Lower leg skin (tissue), 3 donors: Measurements from ENCODE around the gene CEP170.

Experiments used
- POLR2A ChIP-seq, 2 donors: fragments of 450-650 bp; IDR thresholded peaks; one replicate each; pipeline ENCODE4 v1.6.1; 2016 to 2017; ENCODE audit warnings: antibody characterized with exemption in 2 of 2, mild to moderate bottlenecking in 1 of 2, moderate library complexity in 1 of 2
- TF ChIP-seq, protein P1 (sequence below), 3 donors: fragments of 450-650 bp; IDR thresholded peaks; one replicate each; pipeline ENCODE4 v1.5.1; 2016; ENCODE audit warnings: antibody characterized with exemption in 3 of 3, mild to moderate bottlenecking in 3 of 3, moderate library complexity in 2 of 3

DNA sequence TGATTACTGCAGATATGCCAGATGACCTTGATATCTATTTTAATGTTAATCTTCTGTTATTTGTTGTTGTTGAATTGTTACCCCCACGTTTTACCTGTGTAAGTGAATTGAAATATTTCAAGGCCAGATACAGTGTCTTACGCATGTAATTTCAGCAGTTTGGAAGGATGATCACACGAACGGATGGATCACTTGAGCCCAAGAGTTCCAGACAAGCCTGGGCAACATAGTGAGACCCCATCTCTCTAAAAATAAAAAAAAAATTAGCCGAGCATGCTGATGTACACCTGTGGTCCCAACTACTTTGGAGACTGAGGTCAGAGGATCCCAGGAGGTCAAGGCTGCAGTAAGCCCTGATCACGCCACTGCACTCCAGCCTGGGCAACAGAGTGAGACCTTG is 33.0 kb upstream of the CEP170 start:
- TF ChIP-seq, protein P1, sequence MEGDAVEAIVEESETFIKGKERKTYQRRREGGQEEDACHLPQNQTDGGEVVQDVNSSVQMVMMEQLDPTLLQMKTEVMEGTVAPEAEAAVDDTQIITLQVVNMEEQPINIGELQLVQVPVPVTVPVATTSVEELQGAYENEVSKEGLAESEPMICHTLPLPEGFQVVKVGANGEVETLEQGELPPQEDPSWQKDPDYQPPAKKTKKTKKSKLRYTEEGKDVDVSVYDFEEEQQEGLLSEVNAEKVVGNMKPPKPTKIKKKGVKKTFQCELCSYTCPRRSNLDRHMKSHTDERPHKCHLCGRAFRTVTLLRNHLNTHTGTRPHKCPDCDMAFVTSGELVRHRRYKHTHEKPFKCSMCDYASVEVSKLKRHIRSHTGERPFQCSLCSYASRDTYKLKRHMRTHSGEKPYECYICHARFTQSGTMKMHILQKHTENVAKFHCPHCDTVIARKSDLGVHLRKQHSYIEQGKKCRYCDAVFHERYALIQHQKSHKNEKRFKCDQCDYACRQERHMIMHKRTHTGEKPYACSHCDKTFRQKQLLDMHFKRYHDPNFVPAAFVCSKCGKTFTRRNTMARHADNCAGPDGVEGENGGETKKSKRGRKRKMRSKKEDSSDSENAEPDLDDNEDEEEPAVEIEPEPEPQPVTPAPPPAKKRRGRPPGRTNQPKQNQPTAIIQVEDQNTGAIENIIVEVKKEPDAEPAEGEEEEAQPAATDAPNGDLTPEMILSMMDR (IDR thresholded peaks at IDR 0.05), result no peak
- TF ChIP-seq POLR2A (IDR thresholded peaks at IDR 0.05), result no peak
